ENCODE results near the gene FOXJ3.

GRCh38 chr1:42348498-42348897 is 13.5 kb upstream of the FOXJ3 start:
- TF ChIP-seq CTCF (IDR thresholded peaks at IDR 0.05) (no peak), POLR2A (IDR thresholded peaks at IDR 0.05) (no peak)

Data from breast epithelium (tissue), 3 donors.